Adrenal gland (tissue), 5 donors: ENCODE results near the gene CLEC14A.

Experiments
- POLR2A ChIP-seq, 2 donors: fragments of 450-650 bp; IDR thresholded peaks; one replicate each; pipeline ENCODE4 v1.6.1; 2017; ENCODE audit warnings: antibody characterized with exemption in 2 of 2, mild to moderate bottlenecking in 2 of 2, moderate library complexity in 1 of 2
- TF ChIP-seq, protein P1 (sequence below), 6 experiments: fragments of 450-650 bp in 4 of 6; fragments of 200-600 bp in 2 of 6; sonication (generic) in 1 of 6; IDR thresholded peaks; 1 replicate in 5 of 6; 2 replicates in 1 of 6; pipeline versions ENCODE4 v1.5.1 to v1.8.0; 2016 to 2021; ENCODE audit warnings: antibody characterized with exemption in 6 of 6, mild to moderate bottlenecking in 2 of 6, moderate library complexity in 1 of 6
- donor health status: DM: no; HTN: no; CAD: no.

DNA sequence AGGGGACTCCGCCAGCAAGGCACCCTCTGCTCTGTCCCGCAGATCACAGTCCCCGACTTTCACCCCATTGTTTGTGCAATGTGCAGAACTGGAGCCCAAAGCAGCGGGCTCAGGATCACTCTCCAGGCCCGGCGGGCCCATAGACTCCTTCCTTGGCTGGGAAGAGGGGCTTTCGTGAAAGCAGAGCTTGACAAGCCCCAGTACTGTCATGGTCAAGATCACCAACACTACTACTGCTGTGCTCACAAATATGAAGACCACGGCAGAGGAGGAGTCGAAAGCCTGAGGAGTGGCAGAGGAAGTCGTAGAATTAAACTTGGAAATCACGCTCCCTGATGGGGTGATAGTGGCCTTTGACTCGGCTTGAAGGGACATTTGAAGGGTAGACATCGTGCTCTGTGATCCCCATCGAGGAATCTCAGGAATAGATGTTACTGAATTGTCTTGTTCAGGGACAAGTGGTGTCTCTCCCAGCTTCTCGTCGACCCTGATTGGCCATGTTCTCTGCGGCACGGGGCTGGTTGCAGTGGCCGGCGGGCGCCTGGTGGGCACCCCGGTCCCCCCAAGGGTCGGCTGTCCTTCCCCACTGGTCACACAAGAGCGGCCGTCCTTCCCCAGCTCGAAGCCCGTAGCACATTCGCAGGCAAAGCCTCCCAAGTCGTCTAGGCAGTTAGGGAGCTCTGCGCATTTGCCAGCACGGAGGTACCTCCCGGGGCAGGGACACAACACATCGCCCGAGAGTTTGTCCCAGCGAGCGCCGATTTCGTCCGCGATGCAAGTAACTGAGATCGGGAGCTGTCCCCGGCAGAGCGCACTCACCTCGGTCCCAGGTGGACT lies 1.1 kb downstream of the CLEC14A start:
- TF ChIP-seq, protein P1, sequence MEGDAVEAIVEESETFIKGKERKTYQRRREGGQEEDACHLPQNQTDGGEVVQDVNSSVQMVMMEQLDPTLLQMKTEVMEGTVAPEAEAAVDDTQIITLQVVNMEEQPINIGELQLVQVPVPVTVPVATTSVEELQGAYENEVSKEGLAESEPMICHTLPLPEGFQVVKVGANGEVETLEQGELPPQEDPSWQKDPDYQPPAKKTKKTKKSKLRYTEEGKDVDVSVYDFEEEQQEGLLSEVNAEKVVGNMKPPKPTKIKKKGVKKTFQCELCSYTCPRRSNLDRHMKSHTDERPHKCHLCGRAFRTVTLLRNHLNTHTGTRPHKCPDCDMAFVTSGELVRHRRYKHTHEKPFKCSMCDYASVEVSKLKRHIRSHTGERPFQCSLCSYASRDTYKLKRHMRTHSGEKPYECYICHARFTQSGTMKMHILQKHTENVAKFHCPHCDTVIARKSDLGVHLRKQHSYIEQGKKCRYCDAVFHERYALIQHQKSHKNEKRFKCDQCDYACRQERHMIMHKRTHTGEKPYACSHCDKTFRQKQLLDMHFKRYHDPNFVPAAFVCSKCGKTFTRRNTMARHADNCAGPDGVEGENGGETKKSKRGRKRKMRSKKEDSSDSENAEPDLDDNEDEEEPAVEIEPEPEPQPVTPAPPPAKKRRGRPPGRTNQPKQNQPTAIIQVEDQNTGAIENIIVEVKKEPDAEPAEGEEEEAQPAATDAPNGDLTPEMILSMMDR (IDR thresholded peaks at IDR 0.05): no peak
- TF ChIP-seq POLR2A (IDR thresholded peaks at IDR 0.05): no peak
